Measurements from ENCODE around the gene GPR87.

GRCh38 chr3:151248772-151249337, 67.8 kb downstream of the GPR87 start:
- no peak for TF ChIP-seq SMC3 (IDR thresholded peaks at IDR 0.05)
- no peak for TF ChIP-seq EHMT2 (IDR thresholded peaks at IDR 0.05; ENCODE audit: low read depth)
- no peak for TF ChIP-seq RAD21 (conservative IDR thresholded peaks at IDR 0.05 in 1 of 2, IDR thresholded peaks at IDR 0.05 in 1 of 2)
- TF ChIP-seq POLR2A (IDR thresholded peaks at IDR 0.05; ENCODE audit: low read length), result no peak
